ENCODE data around the gene GH2. TPM values are rescaled to one million over a fixed set of nuclear protein-coding genes. Genes with fewer than 3 reads are reported as not detected.
"Not testable (repeated sequence)": the region's sequence is repeated elsewhere in the genome, so short reads cannot be mapped to it uniquely, and the experiment has no call there.

The GH2 gene
- total RNA-seq: not detected

DNA sequence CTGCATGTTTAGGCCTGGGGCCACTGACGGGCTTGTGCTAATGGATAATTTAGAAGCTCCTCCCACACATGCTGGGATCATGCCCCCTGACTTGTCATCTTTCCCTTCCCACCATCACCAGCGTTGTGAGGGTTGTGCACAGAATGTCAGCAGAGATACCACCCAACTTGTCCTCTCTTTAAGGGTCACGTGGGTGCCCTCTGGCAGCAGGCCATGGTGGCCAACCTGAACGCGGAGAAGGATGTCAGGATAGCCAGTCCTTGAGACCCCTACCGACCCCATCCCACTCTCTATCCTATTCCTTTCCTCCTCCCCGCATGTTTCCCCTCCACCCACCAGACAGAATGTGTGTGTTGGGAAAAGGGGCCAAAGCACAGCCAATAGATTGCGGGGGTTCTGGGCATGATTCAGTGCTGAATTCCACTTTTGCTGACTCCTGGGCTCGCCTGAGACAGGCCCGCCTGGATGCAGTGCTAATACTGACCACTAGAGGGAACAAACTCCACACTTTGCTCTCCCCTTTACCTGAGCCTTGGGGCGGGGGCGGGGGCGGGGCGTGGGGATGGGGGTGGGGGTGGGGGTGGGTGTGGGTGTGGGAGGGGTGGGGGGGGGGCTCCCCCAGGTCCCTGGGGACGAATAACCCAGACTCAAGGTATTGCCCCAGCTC is at the start of gene GH2:
Gene GH2 (minus strand): TSS at position 10 of the 667 bp plus-strand sequence. CDS start 143 bp downstream, outside the sequence.
- Histone ChIP-seq H3K27ac (no peak within 1 kb of the TSS), H3K4me3 (no peak within 1 kb of the TSS), H3K4me1 (replicated peaks in 1 of 2) (no peaks in the 10 kb centered on the region)
- in situ Hi-C loops (cut with MboI; ENCODE audit: low pct_unique_long_range_greater_than_20kb in 2 of 9, low sequenced_read_pairs in 9 of 9, unreplicated experiment in 9 of 9): no loop called here
- WGBS, 10 experiments: 0 to 100% (median 81%) methylated on average over 1 to 3 of the region's 15 CpGs; no CpG with 5 or more reads in 4 of the 10 experiments
- ATAC-seq (replicated peaks in 6 of 8): peak in 4 of 8 experiments; percentile 37 to 85 (median 76)

DNA sequence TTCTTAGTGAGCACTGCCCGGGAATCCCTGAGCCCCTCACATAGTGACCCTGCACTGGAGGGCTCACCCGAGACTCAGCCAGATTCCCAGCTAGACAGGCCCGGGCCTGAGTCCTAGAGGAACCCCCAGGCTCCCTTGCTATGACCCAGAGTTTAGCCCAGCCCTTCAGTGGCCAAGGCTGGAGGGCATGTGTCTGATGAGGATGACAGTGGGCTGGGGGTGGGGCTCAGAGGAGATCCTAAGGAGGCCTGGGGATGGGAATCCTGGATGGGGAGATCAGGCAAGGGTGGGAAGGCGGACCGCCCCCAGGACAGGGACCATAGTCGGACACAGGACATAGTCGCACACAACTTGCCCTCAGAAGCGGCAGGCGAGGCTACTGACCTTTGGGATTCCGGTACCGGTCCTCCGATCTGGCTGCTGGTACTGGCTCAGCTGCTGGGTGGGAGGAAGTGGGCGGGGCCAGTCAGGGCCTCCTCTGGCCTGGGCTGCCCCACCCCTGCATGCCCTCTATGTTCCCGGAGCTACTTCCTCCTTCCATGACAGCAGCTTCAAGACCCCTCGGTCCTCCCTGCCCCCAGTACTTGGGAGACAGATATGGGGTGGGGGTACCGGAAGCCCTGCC is 49.3 kb upstream of the GH2 start:
- WGBS, 10 experiments: 77% methylated on average over 5 of the region's 16 CpGs; no CpG with 5 or more reads in 9 of the 10 experiments
- in situ Hi-C loops (cut with MboI; ENCODE audit: low pct_unique_long_range_greater_than_20kb in 2 of 9, low sequenced_read_pairs in 9 of 9, unreplicated experiment in 9 of 9): loop anchor here in 2 of 9 experiments (25.0 kb wide), 1 partner anchor 206 kb away; the partner anchor contains the start of gene ERN1 (in 2 of the 2)
- peak in 4 of 8 experiments; percentile 24 to 73 (median 49) for ATAC-seq (replicated peaks in 6 of 8)
- Histone ChIP-seq H3K4me1 (replicated peaks in 1 of 2) (peaks cover 0 to 7% of the 10 kb centered on the region in 2 donors), H3K27ac (no peak overlapping the region), H3K4me3 (no peak overlapping the region)

- no peak overlapping the region for H3K4me3 ChIP-seq
- H3K27ac ChIP-seq: no peak overlapping the region
- 50 to 98% (median 83%) methylated on average over 2 to 11 of the region's 24 CpGs; no CpG with 5 or more reads in 4 of the 10 experiments for WGBS, 10 experiments
- ATAC-seq (replicated peaks in 6 of 8): peak in 4 of 8 experiments; percentile 43 to 65 (median 47)
- peaks cover 0 to 7% of the 10 kb centered on the region in 2 donors for H3K4me1 ChIP-seq (replicated peaks in 1 of 2)
- in situ Hi-C loops (cut with MboI; ENCODE audit: low pct_unique_long_range_greater_than_20kb in 2 of 9, low sequenced_read_pairs in 9 of 9, unreplicated experiment in 9 of 9): loop anchor here in 3 of 9 experiments (10.0 to 25.0 kb wide), 2 partner anchors 85 to 207 kb away; partner anchors contain the start of gene ERN1 (in 2 of the 3)
Measured at GRCh38 chr17:63929860-63930766, 48.4 kb upstream of the GH2 start.

DNA sequence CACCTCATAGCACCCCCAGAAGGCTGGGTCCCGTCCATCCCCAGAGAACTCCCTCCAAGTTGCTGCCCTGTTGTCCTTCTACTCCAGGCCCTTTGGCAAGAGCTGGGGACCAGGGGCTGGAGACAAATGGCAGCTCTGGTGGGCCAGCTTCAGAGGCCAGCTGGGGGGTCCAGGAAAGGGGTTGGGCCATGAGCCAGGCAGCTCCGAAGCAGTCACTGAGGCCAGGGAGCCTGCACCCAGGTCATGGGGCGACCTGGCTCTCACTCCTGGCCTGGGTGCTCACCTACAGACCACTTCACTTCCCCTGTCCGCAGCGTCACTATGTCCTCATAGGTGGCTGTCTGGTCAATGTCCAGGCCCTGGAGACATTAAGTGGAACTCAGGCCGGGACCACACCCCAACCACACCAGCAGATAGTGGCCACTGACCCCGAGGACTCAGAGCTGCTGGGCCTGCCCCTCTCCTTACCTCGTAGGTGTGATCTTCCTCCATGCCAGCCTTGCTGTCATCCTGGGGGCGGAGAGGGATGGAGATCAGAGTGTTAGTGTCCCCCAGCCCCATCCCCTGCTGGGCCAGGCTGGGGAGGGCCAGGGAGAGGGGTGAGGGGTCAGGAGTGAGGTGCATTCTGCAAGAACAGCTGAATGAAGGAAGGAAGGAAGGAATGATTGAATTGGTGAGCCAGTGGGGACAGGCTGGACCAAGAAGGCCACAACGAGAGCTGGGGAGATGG is 47.4 kb upstream of the GH2 start:
- no peak for ATAC-seq (replicated peaks in 6 of 8)
- Histone ChIP-seq H3K4me1 (replicated peaks in 1 of 2) (peaks cover 0 to 7% of the 10 kb centered on the region in 2 donors), H3K27ac (no peak overlapping the region), H3K4me3 (no peak overlapping the region)
- 63 to 80% (median 80%) methylated on average over 1 to 2 of the region's 10 CpGs; no CpG with 5 or more reads in 7 of the 10 experiments for WGBS, 10 experiments
- in situ Hi-C loops (cut with MboI; ENCODE audit: low pct_unique_long_range_greater_than_20kb in 2 of 9, low sequenced_read_pairs in 9 of 9, unreplicated experiment in 9 of 9): loop anchor here in 3 of 9 experiments (10.0 to 25.0 kb wide), 2 partner anchors 86 to 208 kb away; partner anchors contain the start of gene ERN1 (in 2 of the 3)

DNA sequence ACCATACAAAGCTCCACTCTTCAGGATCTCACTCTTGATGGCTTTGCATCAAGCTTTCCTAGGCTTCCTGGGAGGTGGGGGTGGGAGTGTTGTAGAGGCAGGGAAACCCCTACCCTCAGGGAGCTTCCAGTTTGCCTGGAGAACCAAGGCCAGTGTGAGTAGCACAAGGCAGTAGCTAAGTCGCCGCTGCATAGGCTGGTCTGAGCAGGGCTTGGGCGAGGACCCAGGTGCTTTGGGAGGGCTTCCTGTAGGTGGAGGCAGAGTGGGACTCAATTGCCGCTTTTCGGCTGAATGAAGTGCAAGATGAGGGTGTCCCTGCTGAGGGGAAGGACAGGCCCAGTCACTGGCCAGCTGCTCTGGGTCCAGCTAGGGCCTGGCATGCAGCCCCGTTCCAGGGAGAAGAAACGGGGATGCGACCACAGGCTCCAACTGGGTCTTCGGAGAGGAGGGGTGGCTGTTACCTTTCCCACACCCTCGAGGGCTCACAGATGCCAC is 46.5 kb upstream of the GH2 start:
- in situ Hi-C loops (cut with MboI; ENCODE audit: low pct_unique_long_range_greater_than_20kb in 2 of 9, low sequenced_read_pairs in 9 of 9, unreplicated experiment in 9 of 9): loop anchor here in 3 of 9 experiments (10.0 to 25.0 kb wide), 2 partner anchors 87 to 209 kb away; partner anchors contain the start of gene ERN1 (in 2 of the 3)

GRCh38 chr17:63927464-63928171 is 45.9 kb upstream of the GH2 start:
- Histone ChIP-seq H3K4me1 (replicated peaks in 1 of 2) (peaks cover 0 to 7% of the 10 kb centered on the region in 2 donors), H3K4me3 (no peak overlapping the region), H3K27ac (no peak overlapping the region)
- WGBS, 10 experiments: 30 to 100% (median 77%) methylated on average over 1 to 3 of the region's 8 CpGs; no CpG with 5 or more reads in 5 of the 10 experiments
- no peak for ATAC-seq (replicated peaks in 6 of 8)
- in situ Hi-C loops (cut with MboI; ENCODE audit: low pct_unique_long_range_greater_than_20kb in 2 of 9, low sequenced_read_pairs in 9 of 9, unreplicated experiment in 9 of 9): loop anchor here in 3 of 9 experiments (10.0 to 25.0 kb wide), 2 partner anchors 87 to 210 kb away; partner anchors contain the start of gene ERN1 (in 2 of the 3)

More for the DNA sequence above, 46.5 kb upstream of the GH2 start:
- ATAC-seq (replicated peaks in 6 of 8): no peak
- peaks cover 0 to 7% of the 10 kb centered on the region in 2 donors for H3K4me1 ChIP-seq (replicated peaks in 1 of 2)
- no peak overlapping the region for H3K4me3 ChIP-seq
- H3K27ac ChIP-seq: no peak overlapping the region
- WGBS, 10 experiments: 60 to 95% (median 83%) methylated on average over 3 to 5 of the region's 10 CpGs; no CpG with 5 or more reads in 6 of the 10 experiments

DNA sequence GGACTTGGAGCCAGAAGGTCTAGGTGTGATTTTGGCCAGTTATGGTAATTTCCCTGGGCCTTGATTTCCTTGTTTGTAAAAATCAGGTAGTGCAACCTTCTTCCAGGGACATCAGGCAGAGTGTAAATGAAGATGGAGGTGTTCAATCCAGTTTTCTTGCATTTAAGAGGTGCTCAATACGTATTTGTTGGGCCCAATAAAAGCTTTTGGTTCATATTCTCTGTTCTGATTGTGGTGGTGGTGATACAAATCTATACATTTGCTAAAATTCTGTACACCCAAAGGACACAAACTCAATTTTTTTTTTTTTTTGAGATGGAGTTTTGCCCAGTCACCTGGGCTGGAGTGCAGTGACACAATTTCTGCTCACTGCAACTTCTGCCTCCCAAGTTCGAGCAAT is 44.4 kb upstream of the GH2 start:
- no peak for ATAC-seq (replicated peaks in 6 of 8)
- 29 to 100% (median 71%) methylated on average over 1 to 2 of the region's 2 CpGs; no CpG with 5 or more reads in 2 of the 10 experiments for WGBS, 10 experiments
- H3K27ac ChIP-seq: no peak overlapping the region
- no peak overlapping the region for H3K4me3 ChIP-seq
- H3K4me1 ChIP-seq (replicated peaks in 1 of 2): peaks cover 0 to 1% of the 10 kb centered on the region in 2 donors
- in situ Hi-C loops (cut with MboI; ENCODE audit: low pct_unique_long_range_greater_than_20kb in 2 of 9, low sequenced_read_pairs in 9 of 9, unreplicated experiment in 9 of 9): loop anchor here in 3 of 9 experiments (10.0 to 25.0 kb wide), 2 partner anchors 89 to 211 kb away; partner anchors contain the start of gene ERN1 (in 2 of the 3)

GRCh38 chr17:63925615-63926014 is 43.9 kb upstream of the GH2 start:
- 0 to 78% (median 52%) methylated on average over 1 to 4 of the region's 5 CpGs; no CpG with 5 or more reads in 5 of the 10 experiments for WGBS, 10 experiments
- Histone ChIP-seq H3K4me3 (no peak overlapping the region), H3K27ac (no peak overlapping the region), H3K4me1 (replicated peaks in 1 of 2) (no peaks in the 10 kb centered on the region)
- in situ Hi-C loops (cut with MboI; ENCODE audit: low pct_unique_long_range_greater_than_20kb in 2 of 9, low sequenced_read_pairs in 9 of 9, unreplicated experiment in 9 of 9): loop anchor here in 3 of 9 experiments (10.0 to 25.0 kb wide), 2 partner anchors 89 to 212 kb away; partner anchors contain the start of gene ERN1 (in 2 of the 3)
- ATAC-seq (replicated peaks in 6 of 8): no peak

DNA sequence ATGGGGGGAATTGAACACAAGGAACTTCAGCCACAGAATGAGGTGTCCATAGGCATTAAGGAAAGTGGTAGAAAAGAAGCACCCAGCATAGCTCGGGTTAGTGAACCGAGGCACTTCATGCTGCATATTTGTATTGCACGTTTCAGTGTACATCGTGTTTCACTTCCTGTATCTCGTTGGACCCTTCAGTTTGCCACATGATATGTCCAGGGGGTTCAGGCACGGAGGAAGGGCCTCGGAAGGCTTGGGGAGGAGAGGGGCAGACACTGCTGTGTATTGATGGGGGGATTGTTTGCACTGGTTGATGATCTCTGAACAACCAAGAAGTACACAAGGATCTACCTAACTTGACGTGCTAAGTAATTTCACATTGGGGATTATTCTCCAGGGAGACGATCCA is 40.7 kb upstream of the GH2 start:
- not testable (repeated sequence) for H3K4me3 ChIP-seq; H3K27ac ChIP-seq; ATAC-seq (replicated peaks in 6 of 8); H3K4me1 ChIP-seq (replicated peaks in 1 of 2)
- WGBS, 10 experiments: 40 to 100% (median 80%) methylated on average over 1 to 3 of the region's 9 CpGs; no CpG with 5 or more reads in 5 of the 10 experiments
- in situ Hi-C loops (cut with MboI; ENCODE audit: low pct_unique_long_range_greater_than_20kb in 2 of 9, low sequenced_read_pairs in 9 of 9, unreplicated experiment in 9 of 9): loop anchor here in 6 of 9 experiments (10.0 to 25.0 kb wide), 4 partner anchors 90 to 365 kb away; partner anchors contain the start of genes ERN1 (in 5 of the 6) and ICAM2 (in 1 of the 6)

DNA sequence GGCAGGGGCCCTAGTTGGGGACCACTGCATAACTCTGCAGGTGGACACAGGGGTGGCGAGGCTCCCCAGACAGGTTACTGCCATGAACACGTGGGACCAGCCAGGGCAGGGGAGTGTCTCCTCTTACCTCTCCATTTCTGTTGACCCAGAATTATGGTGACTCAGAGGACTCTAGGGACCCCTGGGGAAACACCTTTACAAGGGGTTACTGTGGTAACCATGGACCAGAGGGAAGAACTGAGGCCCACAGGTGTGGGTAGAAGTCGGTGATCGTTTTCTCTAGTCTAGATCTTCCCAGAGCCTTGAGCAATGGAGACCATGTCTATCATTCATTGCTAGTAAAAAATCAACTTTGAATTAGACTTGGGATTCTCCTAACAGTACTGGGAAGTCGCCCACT is 39.0 kb upstream of the GH2 start:
- not testable (repeated sequence) for ATAC-seq (replicated peaks in 6 of 8); H3K4me1 ChIP-seq (replicated peaks in 1 of 2); H3K27ac ChIP-seq; H3K4me3 ChIP-seq
- in situ Hi-C loops (cut with MboI; ENCODE audit: low pct_unique_long_range_greater_than_20kb in 2 of 9, low sequenced_read_pairs in 9 of 9, unreplicated experiment in 9 of 9): loop anchor here in 6 of 9 experiments (10.0 to 25.0 kb wide), 4 partner anchors 92 to 367 kb away; partner anchors contain the start of genes ERN1 (in 5 of the 6) and ICAM2 (in 1 of the 6)
- WGBS, 10 experiments: 43 to 88% (median 77%) methylated on average over 1 to 4 of the region's 5 CpGs; no CpG with 5 or more reads in 6 of the 10 experiments

DNA sequence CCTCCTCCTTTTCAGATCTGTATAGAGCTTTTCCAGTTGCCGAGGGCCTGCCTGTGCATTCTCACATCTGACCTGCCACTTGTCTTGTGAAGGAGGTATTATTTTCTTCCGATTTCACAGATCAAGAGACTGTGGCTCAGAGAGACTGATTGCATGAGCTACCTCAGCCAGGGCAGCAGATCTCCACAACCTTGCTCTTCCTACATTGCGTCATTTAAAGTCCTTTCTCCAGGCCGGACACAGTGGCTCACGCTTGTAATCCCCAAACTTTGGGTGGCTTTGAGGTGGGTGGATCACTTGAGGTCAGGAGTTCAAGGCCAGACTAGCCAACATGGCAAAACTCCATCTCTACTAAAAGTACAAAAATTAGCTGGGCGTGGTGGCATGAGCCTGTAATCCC is 38.3 kb upstream of the GH2 start:
- H3K4me3 ChIP-seq; H3K27ac ChIP-seq; H3K4me1 ChIP-seq (replicated peaks in 1 of 2): not testable (repeated sequence)
- 17 to 89% (median 60%) methylated on average over 1 to 6 of the region's 6 CpGs; no CpG with 5 or more reads in 3 of the 10 experiments for WGBS, 10 experiments
- peak in 1 of 8 experiments; percentile 67 for ATAC-seq (replicated peaks in 6 of 8)
- in situ Hi-C loops (cut with MboI; ENCODE audit: low pct_unique_long_range_greater_than_20kb in 2 of 9, low sequenced_read_pairs in 9 of 9, unreplicated experiment in 9 of 9): loop anchor here in 6 of 9 experiments (10.0 to 25.0 kb wide), 4 partner anchors 92 to 367 kb away; partner anchors contain the start of genes ERN1 (in 5 of the 6) and ICAM2 (in 1 of the 6)

Measured in motor neuron (in vitro differentiated cells).